GM21526 (cell line): ENCODE data around the gene ISG20L2.

ENCODE experiments used
- ATAC-seq: cut with Tn5 transposase; IDR thresholded peaks from one replicate; pipeline ENCODE4 v1.9.1; 2021; ENCODE audit warnings: moderate library complexity; ENCODE audit not compliant: unreplicated experiment, low FRiP score

Gene ISG20L2

GRCh38 chr1:156691191-156691590, 37.4 kb downstream of the ISG20L2 start:
- ATAC-seq: no peak

- no peak for ATAC-seq
Measured at GRCh38 chr1:156690675-156691036, 37.9 kb downstream of the ISG20L2 start.

GRCh38 chr1:156689953-156690674, 38.5 kb downstream of the ISG20L2 start:
- ATAC-seq: no peak

- no peak for ATAC-seq
Measured at GRCh38 chr1:156689035-156689952, 39.3 kb downstream of the ISG20L2 start.

- no peak for ATAC-seq
Measured at GRCh38 chr1:156684227-156684782, 44.3 kb downstream of the ISG20L2 start.

GRCh38 chr1:156682166-156682890, 46.2 kb downstream of the ISG20L2 start:
- no peak for ATAC-seq

- ATAC-seq: no peak
Measured at GRCh38 chr1:156681196-156681960, 47.2 kb downstream of the ISG20L2 start.

GRCh38 chr1:156680056-156680455, 48.5 kb downstream of the ISG20L2 start:
- no peak for ATAC-seq

- ATAC-seq: no peak
Measured at GRCh38 chr1:156677616-156678596, 50.7 kb downstream of the ISG20L2 start.

- ATAC-seq: no peak
Measured at GRCh38 chr1:156676820-156677615, 51.5 kb downstream of the ISG20L2 start, which contains the start of gene NES. NES (minus strand) TSS chr1:156677407; CDS start chr1:156677264, 143 bp downstream.

- ATAC-seq: no peak
Measured at GRCh38 chr1:156676114-156676819, 52.3 kb downstream of the ISG20L2 start.

- no peak for ATAC-seq
Measured at GRCh38 chr1:156675210-156676113, 53.1 kb downstream of the ISG20L2 start.

- ATAC-seq: no peak
Measured at GRCh38 chr1:156673387-156674121, 55.0 kb downstream of the ISG20L2 start.
